Neuronal stem cell (in vitro differentiated cells): ENCODE measurements around the gene SERPINA3.

Experiments used
- DNase-seq: peaks from one replicate; pipeline ENCODE4 v3.0.0-alpha.2; 2013; ENCODE audit warnings: low spot score
- H2AFZ ChIP-seq: one replicate; pipeline ENCODE4 v1.6.1; 2013; ENCODE audit warnings: mild to moderate bottlenecking, low read length, inconsistent platforms
- H2AK5ac ChIP-seq: 2 replicates; pipeline ENCODE4 v1.6.1; 2013; ENCODE audit warnings: low read depth, mild to moderate bottlenecking, inconsistent platforms, low read length, moderate library complexity, mixed read lengths
- H2BK120ac ChIP-seq: 2 replicates; pipeline ENCODE4 v1.6.1; 2013; ENCODE audit warnings: low read depth, mild to moderate bottlenecking, inconsistent platforms, low read length, moderate library complexity, mixed read lengths
- H2BK12ac ChIP-seq: one replicate; pipeline ENCODE4 v1.6.1; 2013; ENCODE audit warnings: low read length, inconsistent platforms
- H2BK15ac ChIP-seq: 2 replicates; pipeline ENCODE4 v1.6.1; 2013; ENCODE audit warnings: mild to moderate bottlenecking, low read length, inconsistent platforms, mixed read lengths
- H2BK5ac ChIP-seq: one replicate; pipeline ENCODE4 v1.6.1; 2013; ENCODE audit warnings: inconsistent platforms, mild to moderate bottlenecking, low read length, moderate library complexity
- H3K14ac ChIP-seq: one replicate; pipeline ENCODE4 v1.6.1; 2013; ENCODE audit warnings: low read length, inconsistent platforms
- H3K18ac ChIP-seq: 2 replicates; pipeline ENCODE4 v1.6.1; 2013; ENCODE audit warnings: low read length, inconsistent platforms
- H3K23ac ChIP-seq: 2 replicates; pipeline ENCODE4 v1.6.1; 2013; ENCODE audit warnings: low read depth, mild to moderate bottlenecking, mixed read lengths, low read length, inconsistent platforms; ENCODE audit not compliant: poor library complexity
- H3K27ac ChIP-seq: replicated peaks from 3 replicates; pipeline ENCODE4 v1.5.1; 2013; ENCODE audit warnings: low read length, inconsistent platforms
- H3K27me3 ChIP-seq, 3 experiments: 2 replicates each; pipeline ENCODE4 v1.6.1; 2013; ENCODE audit warnings: low read length in 3 of 3, mild to moderate bottlenecking in 2 of 3, inconsistent platforms in 1 of 3, low read depth in 1 of 3, mixed read lengths in 1 of 3, moderate library complexity in 1 of 3; ENCODE audit not compliant: control insufficient read depth in 3 of 3, insufficient read depth in 3 of 3
- H3K36me3 ChIP-seq, 2 donors: replicated peaks in 1 of 2; 2 replicates each; pipeline ENCODE4 v1.6.1; 2013; ENCODE audit warnings: low read length in 2 of 2; ENCODE audit not compliant: control insufficient read depth in 2 of 2, insufficient read depth in 2 of 2
- H3K4ac ChIP-seq: 2 replicates; pipeline ENCODE4 v1.6.1; 2013; ENCODE audit warnings: inconsistent platforms, mild to moderate bottlenecking, low read length, moderate library complexity
- H3K4me1 ChIP-seq, 2 donors: 1 replicate in 1 of 2; 2 replicates in 1 of 2; pipeline ENCODE4 v1.6.1; 2013; ENCODE audit warnings: low read length in 2 of 2, low read depth in 1 of 2; ENCODE audit not compliant: control insufficient read depth in 2 of 2, insufficient read depth in 1 of 2
- H3K4me2 ChIP-seq: one replicate; pipeline ENCODE4 v1.6.1; 2013; ENCODE audit warnings: mild to moderate bottlenecking, low read length, inconsistent platforms; ENCODE audit not compliant: insufficient read depth, poor library complexity, severe bottlenecking
- H3K4me3 ChIP-seq, 2 donors: 2 replicates each; pipeline ENCODE4 v1.5.1; 2013; ENCODE audit warnings: low read length in 2 of 2, mild to moderate bottlenecking in 2 of 2, inconsistent platforms in 1 of 2, moderate library complexity in 1 of 2
- H3K79me1 ChIP-seq: one replicate; pipeline ENCODE4 v1.6.1; 2013; ENCODE audit warnings: low read depth, mild to moderate bottlenecking, inconsistent platforms, low read length, moderate library complexity
- H3K9ac ChIP-seq: one replicate; pipeline ENCODE4 v1.6.1; 2013; ENCODE audit warnings: mild to moderate bottlenecking, low read depth, low read length, inconsistent platforms; ENCODE audit not compliant: poor library complexity
- H3K9me3 ChIP-seq, 2 donors: replicated peaks in 1 of 2; 2 replicates each; pipeline versions ENCODE3 to v1.6.1; 2013; ENCODE audit warnings: low read length in 2 of 2, mild to moderate bottlenecking in 2 of 2, inconsistent platforms in 1 of 2, low read depth in 1 of 2, mixed read lengths in 1 of 2, moderate library complexity in 1 of 2; ENCODE audit not compliant: control insufficient read depth in 2 of 2, insufficient read depth in 1 of 2
- H4K8ac ChIP-seq: one replicate; pipeline ENCODE4 v1.6.1; 2013; ENCODE audit warnings: low read depth, mild to moderate bottlenecking, inconsistent platforms, low read length, moderate library complexity
- H4K91ac ChIP-seq: one replicate; pipeline ENCODE4 v1.6.1; 2013; ENCODE audit warnings: low read length, low read depth, mild to moderate bottlenecking, inconsistent platforms; ENCODE audit not compliant: poor library complexity
- WGBS, 2 donors: extraction: QIAGEN DNeasy Blood & Tissue Kit; methylation state at CpG; one replicate each; pipeline ENCODE4 v1.1.7; 2013; ENCODE audit warnings: missing lambda C conversion rate in 2 of 2, mixed read lengths in 1 of 2; ENCODE audit not compliant: insufficient read length in 2 of 2, insufficient replicate concordance in 1 of 2; ENCODE audit errors: extremely low coverage in 2 of 2; 5-methylcytosine and 5-hydroxymethylcytosine counted together

SERPINA3 gene

DNA sequence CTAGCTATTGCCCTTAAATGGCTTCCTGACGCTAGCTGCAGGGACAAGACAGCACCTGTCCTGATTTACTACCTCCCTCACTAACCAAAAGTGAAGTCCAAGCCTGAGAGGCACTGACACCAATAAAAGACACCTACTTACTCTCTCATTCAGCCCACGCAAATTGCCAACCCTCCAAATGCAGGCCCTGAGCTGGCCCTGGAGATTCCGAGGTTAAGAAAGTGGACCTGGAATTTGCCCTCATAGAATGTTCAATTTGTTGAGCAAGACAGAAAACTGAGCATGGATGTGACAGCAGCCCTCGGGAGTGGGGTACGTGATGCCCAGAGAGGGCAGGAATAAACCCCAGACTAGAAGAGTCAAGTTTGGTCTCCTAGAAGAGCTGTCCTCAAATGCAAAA, 16.4 kb downstream of the SERPINA3 start:
- Histone ChIP-seq H3K18ac (no peak overlapping the region), H3K4ac (no peak overlapping the region), H2AFZ (no peak overlapping the region), H2AK5ac (peak overlapping the region; percentile 22), H4K8ac (no peak overlapping the region), H3K23ac (no peak overlapping the region), H3K9me3 (no peaks in the 10 kb centered on the region), H2BK5ac (no peak overlapping the region), H2BK15ac (no peak overlapping the region), H2BK120ac (no peak overlapping the region), H3K79me1 (no peaks in the 10 kb centered on the region), H3K36me3 (no peaks in the 10 kb centered on the region), H3K4me2 (no peak overlapping the region), H3K9ac (no peak overlapping the region), H3K27ac (no peak overlapping the region), H3K14ac (no peak overlapping the region), H3K27me3 (no peaks in the 10 kb centered on the region), H2BK12ac (no peak overlapping the region), H3K4me3 (no peak overlapping the region), H4K91ac (no peak overlapping the region), H3K4me1 (peaks cover 0 to 2% of the 10 kb centered on the region in 2 donors)
- no peak for DNase-seq
- WGBS, 2 donors: no CpG with 5 or more reads among the region's 5 CpGs

DNA sequence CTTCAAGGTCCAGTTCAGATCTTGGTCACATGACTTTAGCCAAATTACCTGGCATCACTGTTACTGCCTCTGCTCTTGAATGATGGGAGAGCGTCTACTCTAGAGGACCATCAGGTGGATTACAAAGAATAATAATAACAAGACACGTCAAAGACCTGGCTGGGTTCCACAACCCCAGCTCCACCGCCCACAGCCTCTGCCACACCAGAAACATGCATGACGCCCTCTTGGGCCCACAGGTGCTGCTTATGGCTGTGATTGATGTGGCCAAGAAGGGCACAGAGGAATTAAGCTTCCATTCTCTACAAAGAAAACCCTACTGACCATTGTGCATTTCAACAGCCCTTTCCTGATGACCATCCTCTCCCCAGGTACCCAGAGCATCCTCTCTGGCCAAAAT, 18.2 kb downstream of the SERPINA3 start:
- no peaks in the 10 kb centered on the region for H3K36me3 ChIP-seq
- H3K4ac ChIP-seq: no peak overlapping the region
- no peak overlapping the region for H2BK15ac ChIP-seq
- H3K23ac ChIP-seq: no peak overlapping the region
- no peak overlapping the region for H3K18ac ChIP-seq
- no peak overlapping the region for H3K9ac ChIP-seq
- no peak overlapping the region for H3K4me2 ChIP-seq
- DNase-seq: no peak
- no peak overlapping the region for H2AK5ac ChIP-seq
- H3K4me3 ChIP-seq: no peak overlapping the region
- H2BK5ac ChIP-seq: no peak overlapping the region
- H3K27ac ChIP-seq: no peak overlapping the region
- H3K9me3 ChIP-seq: no peaks in the 10 kb centered on the region
- no peak overlapping the region for H2AFZ ChIP-seq
- peaks cover 0 to 2% of the 10 kb centered on the region in 2 donors for H3K4me1 ChIP-seq
- H2BK120ac ChIP-seq: no peak overlapping the region
- no peak overlapping the region for H4K8ac ChIP-seq
- no peak overlapping the region for H2BK12ac ChIP-seq
- H3K27me3 ChIP-seq: no peaks in the 10 kb centered on the region
- no peak overlapping the region for H4K91ac ChIP-seq
- no CpG with 5 or more reads among the region's 4 CpGs for WGBS, 2 donors
- H3K14ac ChIP-seq: no peak overlapping the region
- H3K79me1 ChIP-seq: no peaks in the 10 kb centered on the region

DNA sequence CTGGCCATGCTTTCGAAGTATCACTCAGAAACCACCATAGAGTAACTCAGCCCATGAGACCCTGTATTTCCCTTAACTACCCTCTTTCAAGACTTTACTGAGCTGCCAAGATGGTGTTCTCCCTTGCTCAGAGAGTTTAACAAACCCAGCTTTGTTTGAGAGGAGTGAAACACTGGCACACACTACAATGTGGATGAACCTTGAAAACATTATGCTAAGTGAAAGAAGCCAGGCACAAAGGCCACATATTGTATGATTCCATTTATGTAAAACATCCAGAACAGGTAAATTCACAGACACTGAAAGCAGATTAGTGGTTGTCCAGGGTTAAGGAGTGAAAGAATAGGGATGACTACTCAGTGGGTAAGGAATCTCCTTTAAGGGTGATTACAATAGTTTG, 18.9 kb downstream of the SERPINA3 start:
- Histone ChIP-seq H4K91ac (no peak overlapping the region), H3K4me3 (no peak overlapping the region), H3K27me3 (no peaks in the 10 kb centered on the region), H3K14ac (no peak overlapping the region), H3K18ac (no peak overlapping the region), H3K4me1 (no peaks in the 10 kb centered on the region), H3K36me3 (no peaks in the 10 kb centered on the region), H4K8ac (no peak overlapping the region), H2BK15ac (no peak overlapping the region), H2AFZ (no peak overlapping the region), H3K9me3 (no peaks in the 10 kb centered on the region), H3K9ac (no peak overlapping the region), H2AK5ac (no peak overlapping the region), H2BK5ac (no peak overlapping the region), H2BK12ac (no peak overlapping the region), H3K23ac (no peak overlapping the region), H3K27ac (no peak overlapping the region), H3K4ac (no peak overlapping the region), H3K79me1 (no peaks in the 10 kb centered on the region), H2BK120ac (no peak overlapping the region), H3K4me2 (no peak overlapping the region)
- no CpG with 5 or more reads among the region's 1 CpG for WGBS, 2 donors
- DNase-seq: no peak

DNA sequence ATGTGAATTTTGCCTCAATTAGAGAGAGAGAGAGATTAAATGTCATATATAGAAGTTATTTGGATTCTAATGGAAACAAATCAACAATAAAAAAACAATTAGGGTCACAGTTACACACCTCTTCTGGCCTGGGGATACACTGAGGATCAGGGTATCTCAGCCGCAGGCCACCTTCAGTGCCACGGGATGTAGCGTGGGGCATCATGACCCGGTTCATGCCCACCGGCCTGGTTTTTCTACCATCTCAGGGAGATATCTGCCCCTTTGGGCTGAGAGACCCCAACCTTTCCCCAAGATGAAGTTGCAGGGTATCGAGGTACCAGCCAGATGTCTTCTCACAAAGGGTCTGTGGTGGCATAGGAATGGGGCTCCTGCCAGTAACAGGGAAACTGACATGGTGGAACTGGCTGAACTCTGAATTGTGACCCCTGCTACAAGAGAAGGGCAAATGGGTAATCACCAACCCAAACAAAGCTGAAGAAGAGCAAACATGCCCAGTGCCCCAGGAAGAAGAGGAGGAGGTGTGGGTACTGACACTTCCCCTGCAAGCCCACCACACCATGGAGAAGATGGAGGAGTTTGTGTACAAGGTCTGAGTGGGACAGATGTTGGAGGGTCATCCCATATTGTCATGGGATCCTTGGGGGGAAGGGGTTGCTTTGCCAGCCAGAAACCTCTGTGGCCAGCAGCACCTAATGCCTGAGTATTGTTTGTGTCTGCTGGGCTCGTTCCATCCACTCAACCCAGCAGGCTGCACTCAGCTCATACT, 19.5 kb downstream of the SERPINA3 start:
- H3K4me2 ChIP-seq: no peak overlapping the region
- no peaks in the 10 kb centered on the region for H3K4me1 ChIP-seq
- H2AFZ ChIP-seq: no peak overlapping the region
- H2BK5ac ChIP-seq: no peak overlapping the region
- peak overlapping the region; percentile 72 for H3K18ac ChIP-seq
- DNase-seq: no peak
- H3K79me1 ChIP-seq: no peaks in the 10 kb centered on the region
- H3K4me3 ChIP-seq: no peak overlapping the region
- H3K14ac ChIP-seq: no peak overlapping the region
- H2BK12ac ChIP-seq: no peak overlapping the region
- H4K8ac ChIP-seq: no peak overlapping the region
- H3K36me3 ChIP-seq: no peaks in the 10 kb centered on the region
- peak overlapping the region; percentile 48 for H4K91ac ChIP-seq
- H3K9ac ChIP-seq: no peak overlapping the region
- no peak overlapping the region for H2AK5ac ChIP-seq
- no peak overlapping the region for H2BK120ac ChIP-seq
- no peak overlapping the region for H3K23ac ChIP-seq
- no peak overlapping the region for H3K27ac ChIP-seq
- no peaks in the 10 kb centered on the region for H3K27me3 ChIP-seq
- no peaks in the 10 kb centered on the region for H3K9me3 ChIP-seq
- no peak overlapping the region for H2BK15ac ChIP-seq
- no CpG with 5 or more reads among the region's 7 CpGs for WGBS, 2 donors
- peak overlapping the region; percentile 29 for H3K4ac ChIP-seq
